GM12878 (cell line): ENCODE data around the gene SPATA46. TPM values are rescaled to one million over a fixed set of nuclear protein-coding genes. Genes with fewer than 3 reads are reported as not detected.

Source experiments
- ATAC-seq: fragments of 200-7000 bp; cut with Tn5 transposase; 3 replicates; pipeline ENCODE4 v1.9.1; 2020; ENCODE audit warnings: mild to moderate bottlenecking, moderate library complexity
- BruUV-seq: library from RNA; stranded (reverse); fragments of 400-500 nt; replicated peaks from 2 replicates; lab custom pipeline; 2021; lab: Mats Ljungman, UMichigan
- CTCF ChIA-PET: fragments of 300-600 bp; sonication (Branson Sonifier 250); formaldehyde crosslinking; extraction: SDS; loops from one replicate; lab custom pipeline; 2021; ENCODE audit warnings: inconsistent platforms; lab: Yijun Ruan, JAX
- POLR2A ChIA-PET: fragments of 350-600 bp; formaldehyde crosslinking; extraction: SDS; loops from one replicate; lab custom pipeline; 2021; ENCODE audit warnings: inconsistent platforms; lab: Charles Lee
- RAD21 ChIA-PET: fragments of 300-600 bp; sonication (Branson Sonifier 250); formaldehyde crosslinking; loops from one replicate; lab custom pipeline; 2023; ENCODE audit warnings: antibody characterized with exemption; ENCODE audit not compliant: unreplicated experiment; lab: Charles Lee
- SMC1A ChIA-PET: fragments of 300-600 bp; sonication (Branson Sonifier 250); formaldehyde crosslinking; loops from one replicate; lab custom pipeline; 2023; ENCODE audit not compliant: unreplicated experiment, uncharacterized antibody; lab: Charles Lee
- DNase-seq: peaks from one replicate; pipeline ENCODE4 v3.0.0-alpha.2; 2011; ENCODE audit warnings: low read depth, low spot score
- FAIRE-seq: peaks from 3 replicates; lab custom pipeline; 2011; peaks lifted over from hg19 to GRCh38; lab: Jason Lieb, UNC
- H2AFZ ChIP-seq: 2 replicates; pipeline ENCODE4 v1.6.0; 2011; ENCODE audit warnings: low read depth, low read length, control low read depth; ENCODE audit not compliant: control insufficient read depth
- H3K27ac ChIP-seq: 2 replicates; pipeline ENCODE4 v1.5.1; 2011; ENCODE audit warnings: control low read depth; ENCODE audit not compliant: control insufficient read depth, insufficient read depth
- H3K27me3 ChIP-seq, 2 experiments: replicated peaks in 1 of 2; 2 replicates each; pipeline versions ENCODE4 v1.6.0 to v1.6.1; 2011; ENCODE audit warnings: low read length in 1 of 2; ENCODE audit not compliant: control insufficient read depth in 2 of 2, insufficient read depth in 2 of 2
- H3K36me3 ChIP-seq, 2 experiments: 2 replicates each; pipeline ENCODE4 v1.5.1; 2011; ENCODE audit warnings: low read length in 1 of 2; ENCODE audit not compliant: control insufficient read depth in 2 of 2, insufficient read depth in 2 of 2
- H3K4me1 ChIP-seq: 2 replicates; pipeline ENCODE4 v1.6.1; 2011; ENCODE audit warnings: mild to moderate bottlenecking, low read length, moderate library complexity, mixed read lengths; ENCODE audit not compliant: control insufficient read depth, insufficient read depth
- H3K4me2 ChIP-seq: 2 replicates; pipeline ENCODE4 v1.6.0; 2011; ENCODE audit warnings: control low read depth; ENCODE audit not compliant: control insufficient read depth, insufficient read depth
- H3K4me3 ChIP-seq: fragments of 200-600 bp; sonication (generic); 2 replicates; pipeline ENCODE4 v1.5.1; 2016
- H3K79me2 ChIP-seq: 2 replicates; pipeline ENCODE4 v1.6.0; 2011; ENCODE audit warnings: low read length; ENCODE audit not compliant: control insufficient read depth, insufficient read depth
- H3K9ac ChIP-seq: 2 replicates; pipeline ENCODE4 v1.8.0; 2011; ENCODE audit warnings: low read length, control low read depth, mixed read lengths; ENCODE audit not compliant: control insufficient read depth, insufficient read depth
- H3K9me3 ChIP-seq: replicated peaks from 3 replicates; pipeline ENCODE4 v1.5.1; 2011; ENCODE audit warnings: mild to moderate bottlenecking, low read length; ENCODE audit not compliant: control insufficient read depth, insufficient read depth
- H4K20me1 ChIP-seq: 2 replicates; pipeline ENCODE4 v1.6.0; 2011; ENCODE audit not compliant: control insufficient read depth, insufficient read depth
- DPF2 ChIP-seq: fragments of 450-650 bp; IDR thresholded peaks from 2 replicates; pipeline ENCODE4 v1.6.1; 2017; ENCODE audit warnings: mild to moderate bottlenecking
- EP300 ChIP-seq, 2 experiments: fragments of 150-350 bp in 1 of 2; IDR thresholded peaks; 2 replicates each; pipeline ENCODE4 v1.6.1; 2011 to 2012; ENCODE audit warnings: low read depth in 2 of 2, low read length in 2 of 2, borderline replicate concordance in 1 of 2, improper control_type of control experiment in 1 of 2, inconsistent platforms in 1 of 2; ENCODE audit not compliant: control insufficient read depth in 1 of 2
- JUND ChIP-seq: IDR thresholded peaks from 2 replicates; pipeline ENCODE4 v1.6.1; 2012; ENCODE audit warnings: low read depth, mild to moderate bottlenecking, low read length, improper control_type of control experiment, moderate library complexity
- MTA3 ChIP-seq: IDR thresholded peaks from 2 replicates; pipeline ENCODE4 v1.6.1; 2012; ENCODE audit warnings: low read length, inconsistent platforms, borderline replicate concordance
- PML ChIP-seq: IDR thresholded peaks from 2 replicates; pipeline ENCODE4 v1.6.1; 2012; ENCODE audit warnings: low read length, inconsistent platforms
- RAD51 ChIP-seq: fragments of 450-650 bp; IDR thresholded peaks from 2 replicates; pipeline ENCODE4 v1.6.1; 2016; ENCODE audit warnings: moderate library complexity, mild to moderate bottlenecking, inconsistent platforms
- RBBP5 ChIP-seq: fragments of 200-600 bp; sonication (generic); conservative IDR thresholded peaks from 2 replicates; pipeline ENCODE4 v1.6.1; 2016
- SMAD1 ChIP-seq: fragments of 450-650 bp; IDR thresholded peaks from 2 replicates; pipeline ENCODE4 v1.6.1; 2018; ENCODE audit warnings: mild to moderate bottlenecking, low read depth; ENCODE audit not compliant: partially characterized antibody
- SRF ChIP-seq, 2 experiments: IDR thresholded peaks; 2 replicates each; pipeline ENCODE4 v1.6.1; 2011; ENCODE audit warnings: low read depth in 2 of 2, low read length in 2 of 2, mild to moderate bottlenecking in 1 of 2, moderate library complexity in 1 of 2
- YBX1 ChIP-seq: fragments of 450-650 bp; IDR thresholded peaks from 2 replicates; pipeline ENCODE4 v1.6.1; 2016; ENCODE audit warnings: antibody characterized with exemption
- WGBS: methylation state at CpG from one replicate; pipeline ENCODE4 v1.1.6; 2016; ENCODE audit warnings: low lambda C conversion rate; ENCODE audit not compliant: insufficient replicate concordance, insufficient coverage; ENCODE audit errors: missing lambda C conversion rate; 5-methylcytosine and 5-hydroxymethylcytosine counted together
- in situ Hi-C: fragments of 300-500 bp; cut with MboI; formaldehyde crosslinking; loops from 9 replicates; pipeline ENCODE4 v1.14.3; 2018; ENCODE audit warnings: mixed read lengths
- intact Hi-C: fragments of 100-400 bp; cut with micrococcal nuclease; formaldehyde crosslinking; loops from one replicate; pipeline ENCODE4 v1.14.2; 2022; ENCODE audit not compliant: unreplicated experiment
- polyA plus RNA-seq, 11 experiments: library from polyadenylated mRNA; depleted of rRNA in 4 of 11; unstranded in 6 of 11; stranded (reverse) in 5 of 11; fragments of >200 nt; fragmentation: Nextera tagmentation in 4 of 11; fragmentation: Illumina TruSeq in 1 of 11; extraction: Ambion mirVana in 4 of 11; extraction: Trizol in 1 of 11; gene quantifications; 1 replicate in 1 of 11; 2 replicates in 10 of 11; pipeline versions ENCODE4 v1.2.1 to v1.2.3, GENCODE V29; 2011 to 2016; ENCODE audit warnings: inconsistent platforms in 2 of 11, missing spikeins in 2 of 11, low read depth in 1 of 11
- total RNA-seq, 4 experiments: library from RNA; depleted of rRNA in 3 of 4; stranded (reverse); fragments of >200 nt in 3 of 4; fragmentation: Illumina TruSeq in 1 of 4; extraction: Trizol in 1 of 4; gene quantifications; 2 replicates each; pipeline versions ENCODE4 v1.2.1 to v1.2.3, GENCODE V29; 2013 to 2021
- TF ChIP-seq, protein P1 (sequence below): fragments of 450-650 bp; IDR thresholded peaks from 2 replicates; pipeline ENCODE4 v1.6.1; 2014; ENCODE audit warnings: mild to moderate bottlenecking

Gene SPATA46
- total and polyA plus RNA-seq, 10 of the 15 experiments (the other 5 are each of a cell fraction or from before 2014, with no cell fraction given), result not detected

DNA sequence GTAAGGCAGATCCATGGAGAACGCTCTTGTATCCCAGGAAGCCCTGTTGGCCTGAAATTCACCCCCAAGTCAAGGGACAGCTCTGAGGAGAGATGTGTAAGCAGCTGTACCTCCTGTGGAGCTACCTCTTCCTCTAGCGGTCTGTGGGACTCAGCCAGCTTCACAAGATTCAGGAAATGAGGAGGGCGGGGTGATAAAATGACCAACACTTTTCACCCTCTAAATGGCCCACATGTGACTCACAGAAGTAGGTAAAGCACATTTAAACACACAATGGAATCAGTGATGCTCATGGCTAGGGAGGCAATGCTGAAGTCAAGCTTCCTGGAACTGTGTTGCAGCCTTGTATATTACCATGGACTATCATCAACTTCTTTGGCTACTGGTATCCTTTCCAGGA lies 35.3 kb upstream of the SPATA46 start, which contains the start of gene SH2D1B (continued):
- no peak for TF ChIP-seq SMAD1
- TF ChIP-seq SRF (IDR thresholded peaks at IDR 0.05; ENCODE audit: low read depth in 2 of 2, low read length in 2 of 2), result no peak
- no peak for TF ChIP-seq PML
- no peak for TF ChIP-seq YBX1

DNA sequence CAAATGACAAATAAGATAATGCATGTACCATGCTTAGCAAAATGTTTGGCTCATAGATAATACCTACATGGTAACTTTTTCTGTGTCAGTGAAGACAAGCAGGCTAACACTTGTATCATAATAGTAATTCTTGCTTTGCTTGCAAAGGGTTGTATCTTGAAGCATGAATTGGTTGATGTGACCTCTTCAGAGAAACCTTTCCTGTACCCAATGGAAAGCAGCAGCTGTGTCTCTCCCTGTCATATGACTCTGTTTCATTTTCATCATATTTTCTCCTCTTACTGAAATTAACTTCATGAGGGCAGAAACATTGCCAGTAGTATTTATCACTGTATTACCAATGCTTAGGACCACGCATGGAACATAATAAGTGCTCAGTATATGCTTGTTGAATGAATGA lies 30.9 kb upstream of the SPATA46 start:
- ChIA-PET RAD21 (no interaction called here), POLR2A (no interaction called here), CTCF (interaction anchor here (0.9 to 1.2 kb wide), 2 partner anchors 50 to 190 kb away, joined by 4 read pairs; no protein-coding TSS in a partner anchor), SMC1A (interaction anchor here (2.0 kb wide), 1 partner anchor 15 kb away, joined by 6 read pairs; no protein-coding TSS in a partner anchor)
- Histone ChIP-seq H3K4me2 (no peak overlapping the region), H3K27me3 (no peaks in the 10 kb centered on the region; a peak in 2 of 4 replicates), H3K4me3 (no peak overlapping the region), H3K36me3 (no peaks in the 10 kb centered on the region), H2AFZ (no peak overlapping the region), H4K20me1 (no peaks in the 10 kb centered on the region), H3K27ac (no peak overlapping the region), H3K9me3 (no peaks in the 10 kb centered on the region), H3K79me2 (no peaks in the 10 kb centered on the region), H3K4me1 (no peaks in the 10 kb centered on the region), H3K9ac (no peak overlapping the region)
- no TSS peak for BruUV-seq
- no peak for FAIRE-seq
- intact Hi-C loops, result no loop called here
- in situ Hi-C loops, result no loop called here
- TF ChIP-seq RBBP5 (no peak), JUND (no peak), DPF2 (no peak), EP300 (IDR thresholded peaks at IDR 0.05; ENCODE audit: borderline replicate concordance in 1 of 2, control insufficient read depth in 1 of 2, low read depth in 2 of 2, low read length in 2 of 2) (no peak), MTA3 (no peak), RAD51 (no peak)
- TF ChIP-seq, protein P1, sequence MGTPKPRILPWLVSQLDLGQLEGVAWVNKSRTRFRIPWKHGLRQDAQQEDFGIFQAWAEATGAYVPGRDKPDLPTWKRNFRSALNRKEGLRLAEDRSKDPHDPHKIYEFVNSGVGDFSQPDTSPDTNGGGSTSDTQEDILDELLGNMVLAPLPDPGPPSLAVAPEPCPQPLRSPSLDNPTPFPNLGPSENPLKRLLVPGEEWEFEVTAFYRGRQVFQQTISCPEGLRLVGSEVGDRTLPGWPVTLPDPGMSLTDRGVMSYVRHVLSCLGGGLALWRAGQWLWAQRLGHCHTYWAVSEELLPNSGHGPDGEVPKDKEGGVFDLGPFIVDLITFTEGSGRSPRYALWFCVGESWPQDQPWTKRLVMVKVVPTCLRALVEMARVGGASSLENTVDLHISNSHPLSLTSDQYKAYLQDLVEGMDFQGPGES, result no peak
- no peak for ATAC-seq
- no peak for DNase-seq
- 65% methylated on average over 1 of the region's 1 CpG for WGBS
